Neuronal stem cell (in vitro differentiated cells): Measurements from ENCODE around the gene FAM20C.

Source experiments
- DNase-seq: peaks from one replicate; pipeline ENCODE4 v3.0.0-alpha.2; 2013; ENCODE audit warnings: low spot score
- H2AFZ ChIP-seq: one replicate; pipeline ENCODE4 v1.6.1; 2013; ENCODE audit warnings: mild to moderate bottlenecking, low read length, inconsistent platforms
- H2AK5ac ChIP-seq: 2 replicates; pipeline ENCODE4 v1.6.1; 2013; ENCODE audit warnings: low read depth, mild to moderate bottlenecking, inconsistent platforms, low read length, moderate library complexity, mixed read lengths
- H2BK120ac ChIP-seq: 2 replicates; pipeline ENCODE4 v1.6.1; 2013; ENCODE audit warnings: low read depth, mild to moderate bottlenecking, inconsistent platforms, low read length, moderate library complexity, mixed read lengths
- H2BK12ac ChIP-seq: one replicate; pipeline ENCODE4 v1.6.1; 2013; ENCODE audit warnings: low read length, inconsistent platforms
- H2BK15ac ChIP-seq: 2 replicates; pipeline ENCODE4 v1.6.1; 2013; ENCODE audit warnings: mild to moderate bottlenecking, low read length, inconsistent platforms, mixed read lengths
- H2BK5ac ChIP-seq: one replicate; pipeline ENCODE4 v1.6.1; 2013; ENCODE audit warnings: inconsistent platforms, mild to moderate bottlenecking, low read length, moderate library complexity
- H3K14ac ChIP-seq: one replicate; pipeline ENCODE4 v1.6.1; 2013; ENCODE audit warnings: low read length, inconsistent platforms
- H3K18ac ChIP-seq: 2 replicates; pipeline ENCODE4 v1.6.1; 2013; ENCODE audit warnings: low read length, inconsistent platforms
- H3K23ac ChIP-seq: 2 replicates; pipeline ENCODE4 v1.6.1; 2013; ENCODE audit warnings: low read depth, mild to moderate bottlenecking, mixed read lengths, low read length, inconsistent platforms; ENCODE audit not compliant: poor library complexity
- H3K27ac ChIP-seq: replicated peaks from 3 replicates; pipeline ENCODE4 v1.5.1; 2013; ENCODE audit warnings: low read length, inconsistent platforms
- H3K27me3 ChIP-seq, 3 experiments: 2 replicates each; pipeline ENCODE4 v1.6.1; 2013; ENCODE audit warnings: low read length in 3 of 3, mild to moderate bottlenecking in 2 of 3, inconsistent platforms in 1 of 3, low read depth in 1 of 3, mixed read lengths in 1 of 3, moderate library complexity in 1 of 3; ENCODE audit not compliant: control insufficient read depth in 3 of 3, insufficient read depth in 3 of 3
- H3K36me3 ChIP-seq, 2 donors: replicated peaks in 1 of 2; 2 replicates each; pipeline ENCODE4 v1.6.1; 2013; ENCODE audit warnings: low read length in 2 of 2; ENCODE audit not compliant: control insufficient read depth in 2 of 2, insufficient read depth in 2 of 2
- H3K4ac ChIP-seq: 2 replicates; pipeline ENCODE4 v1.6.1; 2013; ENCODE audit warnings: inconsistent platforms, mild to moderate bottlenecking, low read length, moderate library complexity
- H3K4me1 ChIP-seq, 2 donors: 1 replicate in 1 of 2; 2 replicates in 1 of 2; pipeline ENCODE4 v1.6.1; 2013; ENCODE audit warnings: low read length in 2 of 2, low read depth in 1 of 2; ENCODE audit not compliant: control insufficient read depth in 2 of 2, insufficient read depth in 1 of 2
- H3K4me2 ChIP-seq: one replicate; pipeline ENCODE4 v1.6.1; 2013; ENCODE audit warnings: mild to moderate bottlenecking, low read length, inconsistent platforms; ENCODE audit not compliant: insufficient read depth, poor library complexity, severe bottlenecking
- H3K4me3 ChIP-seq, 2 donors: 2 replicates each; pipeline ENCODE4 v1.5.1; 2013; ENCODE audit warnings: low read length in 2 of 2, mild to moderate bottlenecking in 2 of 2, inconsistent platforms in 1 of 2, moderate library complexity in 1 of 2
- H3K79me1 ChIP-seq: one replicate; pipeline ENCODE4 v1.6.1; 2013; ENCODE audit warnings: low read depth, mild to moderate bottlenecking, inconsistent platforms, low read length, moderate library complexity
- H3K9ac ChIP-seq: one replicate; pipeline ENCODE4 v1.6.1; 2013; ENCODE audit warnings: mild to moderate bottlenecking, low read depth, low read length, inconsistent platforms; ENCODE audit not compliant: poor library complexity
- H3K9me3 ChIP-seq, 2 donors: replicated peaks in 1 of 2; 2 replicates each; pipeline versions ENCODE3 to v1.6.1; 2013; ENCODE audit warnings: low read length in 2 of 2, mild to moderate bottlenecking in 2 of 2, inconsistent platforms in 1 of 2, low read depth in 1 of 2, mixed read lengths in 1 of 2, moderate library complexity in 1 of 2; ENCODE audit not compliant: control insufficient read depth in 2 of 2, insufficient read depth in 1 of 2
- H4K8ac ChIP-seq: one replicate; pipeline ENCODE4 v1.6.1; 2013; ENCODE audit warnings: low read depth, mild to moderate bottlenecking, inconsistent platforms, low read length, moderate library complexity
- H4K91ac ChIP-seq: one replicate; pipeline ENCODE4 v1.6.1; 2013; ENCODE audit warnings: low read length, low read depth, mild to moderate bottlenecking, inconsistent platforms; ENCODE audit not compliant: poor library complexity
- WGBS, 2 donors: extraction: QIAGEN DNeasy Blood & Tissue Kit; methylation state at CpG; one replicate each; pipeline ENCODE4 v1.1.7; 2013; ENCODE audit warnings: missing lambda C conversion rate in 2 of 2, mixed read lengths in 1 of 2; ENCODE audit not compliant: insufficient read length in 2 of 2, insufficient replicate concordance in 1 of 2; ENCODE audit errors: extremely low coverage in 2 of 2; 5-methylcytosine and 5-hydroxymethylcytosine counted together

FAM20C gene

GRCh38 chr7:145863-146262 lies 46.5 kb upstream of the FAM20C start:
- Histone ChIP-seq H3K9me3 (no peaks in the 10 kb centered on the region), H3K4me1 (peaks cover 6 to 7% of the 10 kb centered on the region in 2 donors), H3K36me3 (peaks cover 2 to 16% of the 10 kb centered on the region in 2 donors), H3K79me1 (no peaks in the 10 kb centered on the region), H3K23ac (no peak overlapping the region), H3K9ac (no peak overlapping the region), H2AFZ (no peak overlapping the region), H2BK12ac (no peak overlapping the region), H3K14ac (no peak overlapping the region), H4K91ac (no peak overlapping the region), H3K27ac (no peak overlapping the region), H2BK120ac (no peak overlapping the region), H3K4me3 (no peak overlapping the region), H3K4me2 (no peak overlapping the region), H4K8ac (no peak overlapping the region), H3K18ac (no peak overlapping the region), H3K27me3 (no peaks in the 10 kb centered on the region), H2AK5ac (no peak overlapping the region), H2BK15ac (no peak overlapping the region), H2BK5ac (no peak overlapping the region), H3K4ac (no peak overlapping the region)
- no peak for DNase-seq
- WGBS, 2 donors: no CpG with 5 or more reads among the region's 4 CpGs

GRCh38 chr7:148543-148931 lies 43.8 kb upstream of the FAM20C start:
- H2AK5ac ChIP-seq: no peak overlapping the region
- peak overlapping the region; percentile 61 for H2AFZ ChIP-seq
- H3K36me3 ChIP-seq: peaks cover 2 to 16% of the 10 kb centered on the region in 2 donors
- no peak overlapping the region for H2BK120ac ChIP-seq
- H2BK12ac ChIP-seq: no peak overlapping the region
- no peak for DNase-seq
- H3K23ac ChIP-seq: no peak overlapping the region
- no peak overlapping the region for H3K18ac ChIP-seq
- H2BK5ac ChIP-seq: no peak overlapping the region
- H3K4me2 ChIP-seq: peak overlapping the region; percentile 66
- no peak overlapping the region for H3K14ac ChIP-seq
- H3K27ac ChIP-seq: peak overlapping the region; percentile 99
- H4K91ac ChIP-seq: no peak overlapping the region
- no peaks in the 10 kb centered on the region for H3K79me1 ChIP-seq
- H3K4ac ChIP-seq: no peak overlapping the region
- H3K9ac ChIP-seq: no peak overlapping the region
- peaks cover 6 to 7% of the 10 kb centered on the region in 2 donors for H3K4me1 ChIP-seq
- no peak overlapping the region for H4K8ac ChIP-seq
- no peaks in the 10 kb centered on the region for H3K27me3 ChIP-seq
- no CpG with 5 or more reads among the region's 5 CpGs for WGBS, 2 donors
- no peaks in the 10 kb centered on the region for H3K9me3 ChIP-seq
- H3K4me3 ChIP-seq: peak overlapping the region; percentile 56 to 88
- no peak overlapping the region for H2BK15ac ChIP-seq

- no peaks in the 10 kb centered on the region for H3K27me3 ChIP-seq
- no peaks in the 10 kb centered on the region for H3K9me3 ChIP-seq
- peak; percentile 97 for DNase-seq
- H3K9ac ChIP-seq: peak overlapping the region; percentile 86
- H2AFZ ChIP-seq: peak overlapping the region; percentile 61
- no peak overlapping the region for H3K14ac ChIP-seq
- H2AK5ac ChIP-seq: peak overlapping the region; percentile 100
- H3K4me1 ChIP-seq: peaks cover 6 to 7% of the 10 kb centered on the region in 2 donors
- peak overlapping the region; percentile 69 for H2BK15ac ChIP-seq
- peak overlapping the region; percentile 93 for H2BK12ac ChIP-seq
- H2BK5ac ChIP-seq: peak overlapping the region; percentile 85
- H3K36me3 ChIP-seq: peaks cover 2 to 16% of the 10 kb centered on the region in 2 donors
- no peak overlapping the region for H2BK120ac ChIP-seq
- H4K8ac ChIP-seq: no peak overlapping the region
- peak overlapping the region; percentile 99 for H3K27ac ChIP-seq
- H3K18ac ChIP-seq: peak overlapping the region; percentile 97
- H3K79me1 ChIP-seq: no peaks in the 10 kb centered on the region
- H3K4ac ChIP-seq: no peak overlapping the region
- H3K4me3 ChIP-seq: peak overlapping the region; percentile 56 to 88
- peak overlapping the region; percentile 82 for H3K23ac ChIP-seq
- H4K91ac ChIP-seq: no peak overlapping the region
- WGBS, 2 donors: no CpG with 5 or more reads among the region's 74 CpGs
- H3K4me2 ChIP-seq: peak overlapping the region; percentile 66
Measured at GRCh38 chr7:148932-149790, 43.2 kb upstream of the FAM20C start.
